Endothelial cell of umbilical vein (primary cell): ENCODE results near the gene CAV2.
A peak's percentile ranks its signal among the peaks of the same experiment; 100 is the strongest.

ENCODE experiments used
- EZH2 ChIP-seq: IDR thresholded peaks from 2 replicates; pipeline ENCODE4 v1.6.1; 2012; ENCODE audit warnings: borderline replicate concordance, low read depth, mild to moderate bottlenecking, moderate library complexity, low read length, inconsistent platforms; ENCODE audit not compliant: severe bottlenecking
- GATA2 ChIP-seq: IDR thresholded peaks from 2 replicates; pipeline ENCODE4 v1.7.0; 2011; ENCODE audit warnings: low read depth, mild to moderate bottlenecking, moderate library complexity, mixed read lengths, low read length; ENCODE audit not compliant: insufficient read length, insufficient read depth
- JUN ChIP-seq: IDR thresholded peaks from 2 replicates; pipeline ENCODE4 v1.6.1; 2011; ENCODE audit warnings: borderline replicate concordance, low read depth; ENCODE audit not compliant: insufficient read length, insufficient read depth
- MYC ChIP-seq: IDR thresholded peaks from one replicate; pipeline ENCODE4 v1.6.1; 2011; ENCODE audit warnings: mild to moderate bottlenecking, low read depth, low read length
- POLR2A ChIP-seq: IDR thresholded peaks from 2 replicates; pipeline ENCODE4 v1.6.1; 2012; ENCODE audit warnings: low read depth, mild to moderate bottlenecking, control low read depth, low read length
- POLR2AphosphoS5 ChIP-seq: IDR thresholded peaks from 2 replicates; pipeline ENCODE4 v1.6.1; 2012; ENCODE audit warnings: low read depth, mild to moderate bottlenecking, control low read depth, low read length, moderate library complexity; ENCODE audit not compliant: insufficient read depth
- TF ChIP-seq, protein P1 (sequence below): IDR thresholded peaks from 2 replicates; pipeline ENCODE4 v1.6.1; 2011; ENCODE audit not compliant: insufficient read depth, insufficient read length
- TF ChIP-seq, protein P2 (sequence below), 2 donors: IDR thresholded peaks; 1 replicate in 1 of 2; 2 replicates in 1 of 2; pipeline ENCODE4 v1.5.1; 2011; ENCODE audit warnings: low read length in 2 of 2, mild to moderate bottlenecking in 2 of 2, moderate library complexity in 2 of 2, control low read depth in 1 of 2, inconsistent platforms in 1 of 2, low read depth in 1 of 2; ENCODE audit not compliant: insufficient read depth in 1 of 2; ENCODE audit errors: extremely low read depth in 1 of 2

DNA sequence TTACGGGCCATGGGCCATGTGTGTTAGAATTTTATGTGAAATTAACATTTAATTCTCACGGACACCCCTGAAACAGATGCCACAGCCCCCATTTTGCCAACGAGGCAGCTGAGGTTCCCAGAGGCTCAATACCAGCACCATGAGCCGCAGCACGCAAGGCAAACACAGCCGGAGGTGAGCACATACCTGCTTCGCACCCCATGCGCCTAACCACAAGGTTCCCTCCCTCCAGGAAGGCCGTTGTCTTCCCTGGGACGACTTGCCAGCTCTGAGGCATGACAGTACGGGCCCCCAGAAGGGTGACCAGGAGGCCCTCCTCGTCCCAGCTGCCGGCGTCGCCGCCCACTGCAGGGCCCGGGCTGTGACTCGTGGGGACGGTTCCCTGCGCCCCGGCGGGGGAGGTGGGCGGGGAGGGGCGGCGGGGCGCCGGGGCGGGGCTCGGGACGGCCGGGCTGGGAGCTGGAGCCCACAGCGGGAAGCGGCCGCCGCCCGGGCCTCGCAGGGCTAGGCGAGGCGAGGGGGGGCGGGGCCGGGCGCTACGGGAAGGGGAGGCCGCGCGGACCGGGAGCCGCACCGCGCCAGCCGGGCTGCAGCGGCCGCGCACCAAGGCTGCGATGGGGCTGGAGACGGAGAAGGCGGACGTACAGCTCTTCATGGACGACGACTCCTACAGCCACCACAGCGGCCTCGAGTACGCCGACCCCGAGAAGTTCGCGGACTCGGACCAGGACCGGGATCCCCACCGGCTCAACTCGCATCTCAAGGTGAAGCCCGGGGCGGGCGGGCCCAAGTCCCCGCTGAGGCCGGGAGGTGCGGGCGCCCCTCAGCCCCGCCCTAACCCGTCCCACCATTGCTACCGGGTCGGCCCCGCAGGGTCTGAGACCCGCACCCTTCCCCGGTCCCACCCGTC, at the start of gene CAV2:
- TF ChIP-seq, protein P1, sequence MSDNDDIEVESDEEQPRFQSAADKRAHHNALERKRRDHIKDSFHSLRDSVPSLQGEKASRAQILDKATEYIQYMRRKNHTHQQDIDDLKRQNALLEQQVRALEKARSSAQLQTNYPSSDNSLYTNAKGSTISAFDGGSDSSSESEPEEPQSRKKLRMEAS = no peak
- TF ChIP-seq POLR2AphosphoS5 = peak; percentile 41
- TF ChIP-seq EZH2 = no peak
- TF ChIP-seq, protein P2, sequence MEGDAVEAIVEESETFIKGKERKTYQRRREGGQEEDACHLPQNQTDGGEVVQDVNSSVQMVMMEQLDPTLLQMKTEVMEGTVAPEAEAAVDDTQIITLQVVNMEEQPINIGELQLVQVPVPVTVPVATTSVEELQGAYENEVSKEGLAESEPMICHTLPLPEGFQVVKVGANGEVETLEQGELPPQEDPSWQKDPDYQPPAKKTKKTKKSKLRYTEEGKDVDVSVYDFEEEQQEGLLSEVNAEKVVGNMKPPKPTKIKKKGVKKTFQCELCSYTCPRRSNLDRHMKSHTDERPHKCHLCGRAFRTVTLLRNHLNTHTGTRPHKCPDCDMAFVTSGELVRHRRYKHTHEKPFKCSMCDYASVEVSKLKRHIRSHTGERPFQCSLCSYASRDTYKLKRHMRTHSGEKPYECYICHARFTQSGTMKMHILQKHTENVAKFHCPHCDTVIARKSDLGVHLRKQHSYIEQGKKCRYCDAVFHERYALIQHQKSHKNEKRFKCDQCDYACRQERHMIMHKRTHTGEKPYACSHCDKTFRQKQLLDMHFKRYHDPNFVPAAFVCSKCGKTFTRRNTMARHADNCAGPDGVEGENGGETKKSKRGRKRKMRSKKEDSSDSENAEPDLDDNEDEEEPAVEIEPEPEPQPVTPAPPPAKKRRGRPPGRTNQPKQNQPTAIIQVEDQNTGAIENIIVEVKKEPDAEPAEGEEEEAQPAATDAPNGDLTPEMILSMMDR (IDR thresholded peaks at IDR 0.05; ENCODE audit: extremely low read depth in 1 of 2, insufficient read depth in 1 of 2, low read depth in 1 of 2, low read length in 2 of 2) = no peak
- TF ChIP-seq GATA2 = no peak
- TF ChIP-seq POLR2A = peak; percentile 76
- TF ChIP-seq MYC = no peak
- TF ChIP-seq JUN = no peak
